ENCODE data around the gene PCGF5.
"Not testable (repeated sequence)": the region's sequence is repeated elsewhere in the genome, so short reads cannot be mapped to it uniquely, and the experiment has no call there.

PCGF5 gene

DNA sequence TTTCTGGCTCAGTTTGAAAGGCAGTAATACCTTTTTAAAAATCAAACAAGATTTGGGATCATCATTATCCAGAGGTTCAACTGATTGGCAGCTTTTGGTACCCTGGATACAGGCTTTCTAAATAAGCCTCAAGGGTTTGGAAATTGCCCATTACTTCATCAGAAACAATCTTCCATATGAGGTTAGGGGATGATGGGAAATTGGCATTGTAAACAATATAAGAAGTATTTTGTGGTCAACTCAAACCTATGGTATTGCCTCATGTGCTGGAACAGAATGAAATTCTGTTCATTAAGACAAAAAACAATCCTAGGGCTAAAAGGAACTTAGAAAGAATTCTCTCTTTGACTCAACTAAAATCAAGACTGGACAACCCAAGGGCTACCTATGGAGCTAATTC, 97.1 kb downstream of the PCGF5 start:
- in situ Hi-C loops (cut with MboI; ENCODE audit: low sequenced_read_pairs), result no loop called here

DNA sequence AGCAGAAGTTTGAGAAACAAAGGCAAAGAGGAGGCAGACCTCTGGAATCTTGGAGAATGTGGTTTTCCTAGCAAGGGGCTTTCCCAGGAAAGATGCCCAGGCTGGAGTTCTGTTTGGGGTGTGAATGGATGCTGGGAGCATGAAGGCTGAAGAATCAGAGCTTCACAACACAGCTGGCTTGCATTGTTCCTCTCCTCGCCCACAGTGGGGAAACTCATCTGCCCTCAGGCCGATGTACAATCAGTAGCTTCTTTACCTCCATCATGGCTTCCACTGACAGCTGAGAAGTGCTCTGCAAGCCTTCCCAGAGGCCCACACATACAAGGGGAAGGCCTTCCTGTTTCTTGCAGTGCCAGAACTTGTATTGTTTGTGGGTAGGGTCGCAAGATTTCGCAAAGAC, 98.9 kb downstream of the PCGF5 start:
- in situ Hi-C loops (cut with MboI; ENCODE audit: low sequenced_read_pairs), result no loop called here

DNA sequence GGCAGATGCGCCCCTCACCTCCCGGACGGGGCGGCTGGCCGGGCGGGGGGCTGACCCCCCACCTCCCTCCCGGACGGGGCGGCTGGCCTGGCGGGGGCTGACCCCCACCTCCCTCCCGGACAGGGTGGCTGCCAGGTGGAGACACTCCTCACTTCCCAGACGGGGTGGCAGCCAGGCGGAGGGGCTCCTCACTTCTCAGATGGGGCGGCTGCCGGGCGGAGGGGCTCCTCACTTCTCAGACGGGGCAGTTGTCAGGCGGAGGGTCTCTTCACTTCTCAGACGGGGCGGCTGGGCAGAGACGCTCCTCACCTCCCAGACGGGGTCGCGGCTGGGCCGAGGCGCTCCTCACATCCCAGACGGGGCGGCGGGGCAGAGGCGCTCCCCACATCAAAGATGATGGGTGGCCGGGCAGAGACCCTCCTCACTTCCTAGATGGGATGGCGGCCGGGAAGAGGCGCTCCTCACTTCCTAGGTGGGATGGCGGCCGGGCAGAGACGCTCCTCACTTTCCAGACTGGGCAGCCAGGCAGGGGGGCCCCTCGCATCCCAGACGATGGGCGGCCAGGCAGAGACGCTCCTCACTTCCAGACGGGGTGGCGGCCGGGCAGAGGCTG, 102.9 kb downstream of the PCGF5 start:
- in situ Hi-C loops (cut with MboI; ENCODE audit: low sequenced_read_pairs), result not testable (repeated sequence)

DNA sequence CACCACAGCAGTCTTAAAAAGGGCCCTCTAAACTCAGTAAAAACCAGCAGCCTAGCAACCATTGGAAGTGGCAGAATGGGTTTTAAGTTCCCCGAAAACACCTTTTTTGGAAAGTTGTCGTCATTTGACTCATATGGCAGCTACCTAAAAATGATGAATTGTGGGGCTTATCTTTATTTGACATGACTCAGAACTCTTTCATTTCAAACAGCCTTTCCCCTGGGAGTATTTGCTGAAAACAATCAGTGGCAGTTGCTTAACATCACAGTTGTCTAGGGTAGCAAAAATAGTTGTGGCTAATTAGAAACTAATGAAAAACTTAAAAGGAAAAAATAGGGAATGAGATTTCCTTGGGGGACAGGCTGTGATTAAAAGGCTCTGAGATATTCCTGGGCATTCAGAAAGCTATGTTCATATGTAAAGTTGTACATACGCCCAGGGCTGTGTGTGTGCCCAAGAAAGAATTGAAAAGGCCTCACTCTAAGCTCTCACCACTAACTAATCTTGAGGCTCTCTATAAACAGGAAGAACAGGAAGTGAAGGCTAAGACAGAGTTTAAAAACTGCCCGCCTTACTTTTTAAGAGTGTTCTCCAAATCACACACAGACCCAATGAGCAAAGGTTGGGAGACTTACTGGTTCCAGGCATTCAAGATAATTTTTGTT, 108.0 kb downstream of the PCGF5 start:
- in situ Hi-C loops (cut with MboI; ENCODE audit: low sequenced_read_pairs), result no loop called here

Measured in HL-60/S4 (cell line).